NOMO-1 treated with DMSO at 0.1 percent for 48 hours (cell line): ENCODE measurements around the gene AIG1.
A peak's percentile ranks its signal among the peaks of the same experiment; 100 is the strongest.
"Not testable (repeated sequence)": the region's sequence is repeated elsewhere in the genome, so short reads cannot be mapped to it uniquely, and the experiment has no call there.

Experiments
- DNase-seq: peaks from one replicate; lab custom pipeline; 2025; ENCODE audit not compliant: unreplicated experiment; lab: John Stamatoyannopoulos, UW

AIG1 gene

DNA sequence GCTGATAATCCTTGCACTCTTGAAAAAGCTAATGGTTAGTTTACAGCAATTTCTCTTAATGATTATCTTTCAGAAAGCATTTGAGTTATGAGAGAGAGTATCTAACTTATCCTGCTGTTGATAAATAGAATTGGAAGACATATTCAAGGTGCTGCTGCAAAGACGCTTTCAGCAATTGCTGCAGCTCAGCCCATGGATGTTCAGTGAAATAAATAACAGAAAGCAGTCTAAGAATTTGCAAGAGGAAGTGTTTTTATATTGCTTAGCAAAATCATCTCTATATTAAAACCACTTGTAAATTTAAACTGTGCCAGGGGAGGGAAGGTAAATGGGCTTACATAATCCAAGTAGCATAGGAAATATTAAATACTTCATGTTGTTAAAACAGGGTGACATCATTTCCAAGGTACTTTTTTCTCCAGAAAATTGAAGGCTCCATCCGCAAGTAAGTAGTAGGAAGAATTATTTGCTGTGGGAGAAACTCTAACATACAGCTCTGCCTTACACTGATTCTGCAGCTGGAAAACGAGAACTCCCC is 201.3 kb downstream of the AIG1 start:
- no peak for DNase-seq

DNA sequence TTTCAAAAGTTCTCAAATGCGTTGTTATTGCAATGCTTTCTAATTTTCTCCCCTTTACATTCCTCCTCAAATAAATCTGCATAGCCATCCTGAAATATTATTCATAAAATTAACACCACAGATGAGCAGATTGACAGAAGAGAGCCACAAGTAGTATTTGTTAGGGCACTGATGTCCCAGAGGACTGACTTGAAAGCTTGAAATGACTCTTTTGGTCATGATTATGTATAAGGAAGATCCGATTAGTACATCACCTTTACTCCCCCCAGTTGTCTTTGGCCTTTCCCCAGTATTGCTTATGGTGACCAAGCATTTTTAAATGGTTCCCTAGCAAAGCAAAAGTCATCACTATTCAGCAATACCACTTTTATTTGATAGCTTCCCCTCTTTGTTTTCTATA is 202.2 kb downstream of the AIG1 start:
- no peak for DNase-seq

DNA sequence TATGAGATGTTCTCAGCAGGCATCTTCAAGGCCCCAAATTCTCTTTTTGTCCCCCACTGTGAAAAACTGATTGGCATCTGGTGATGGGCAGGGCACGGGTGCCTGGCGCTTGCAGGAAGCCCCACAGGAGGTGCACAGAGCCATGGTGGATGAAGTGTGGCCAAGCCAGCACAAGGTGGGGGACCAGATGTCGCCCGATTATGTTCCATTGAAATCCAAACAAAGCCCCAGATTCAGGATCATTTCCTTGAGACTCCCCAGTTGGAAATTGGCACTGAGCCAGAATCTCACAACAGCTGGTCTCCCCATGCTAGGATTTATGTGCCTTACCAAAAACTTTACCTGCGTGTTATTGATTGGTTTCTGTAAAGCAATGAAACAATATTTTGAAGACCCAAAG is 203.7 kb downstream of the AIG1 start:
- DNase-seq: no peak

GRCh38 chr6:143264986-143265764 is 204.5 kb downstream of the AIG1 start:
- DNase-seq: no peak

GRCh38 chr6:143267760-143268159 is 207.1 kb downstream of the AIG1 start:
- no peak for DNase-seq

- no peak for DNase-seq
These were observed 207.8 kb downstream of the AIG1 start for GRCh38 chr6:143268439-143268838.

DNA sequence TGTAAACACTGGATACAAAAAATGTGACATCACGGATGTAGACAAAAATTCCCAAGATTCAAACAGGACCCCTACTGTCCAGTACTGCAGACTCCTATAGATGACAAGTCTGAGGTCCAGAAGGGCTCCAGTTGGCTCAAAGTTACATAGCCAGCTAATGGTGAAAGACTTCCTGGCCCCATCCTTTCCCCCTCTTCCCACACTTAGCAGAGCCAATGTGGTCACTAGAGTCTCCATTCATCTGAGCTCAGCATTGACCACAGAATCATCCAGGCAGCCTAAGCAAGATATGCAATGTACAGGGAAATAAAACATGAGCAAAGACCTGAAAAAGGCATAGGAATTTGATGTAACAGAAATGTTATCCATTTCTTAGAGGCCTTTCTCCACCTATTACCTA is 209.3 kb downstream of the AIG1 start:
- DNase-seq: no peak

DNA sequence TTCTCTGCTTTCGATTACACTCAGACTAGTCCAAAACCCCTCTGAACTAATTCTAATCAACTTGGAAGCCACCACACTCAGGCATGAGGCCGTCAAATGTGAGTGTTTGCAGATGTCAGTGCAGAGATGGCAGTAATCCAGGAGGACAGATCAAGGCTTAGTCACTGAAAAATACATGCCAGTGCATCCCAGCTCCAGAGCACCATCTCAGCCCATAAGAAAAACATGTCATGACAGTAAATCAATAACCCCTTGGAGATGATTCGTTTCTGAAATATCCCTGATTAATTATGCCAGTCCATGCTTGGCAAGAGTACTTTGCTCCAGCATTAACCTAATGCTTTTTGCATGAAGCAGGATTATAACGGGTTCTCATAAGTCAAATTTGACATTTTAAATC is 210.3 kb downstream of the AIG1 start:
- no peak for DNase-seq

GRCh38 chr6:143276436-143276835 is 215.7 kb downstream of the AIG1 start:
- DNase-seq: peak; percentile 72

- DNase-seq: no peak
These were observed 218.7 kb downstream of the AIG1 start for GRCh38 chr6:143279385-143279784.

- DNase-seq: no peak
These were observed 223.4 kb downstream of the AIG1 start for GRCh38 chr6:143283887-143284645.

DNA sequence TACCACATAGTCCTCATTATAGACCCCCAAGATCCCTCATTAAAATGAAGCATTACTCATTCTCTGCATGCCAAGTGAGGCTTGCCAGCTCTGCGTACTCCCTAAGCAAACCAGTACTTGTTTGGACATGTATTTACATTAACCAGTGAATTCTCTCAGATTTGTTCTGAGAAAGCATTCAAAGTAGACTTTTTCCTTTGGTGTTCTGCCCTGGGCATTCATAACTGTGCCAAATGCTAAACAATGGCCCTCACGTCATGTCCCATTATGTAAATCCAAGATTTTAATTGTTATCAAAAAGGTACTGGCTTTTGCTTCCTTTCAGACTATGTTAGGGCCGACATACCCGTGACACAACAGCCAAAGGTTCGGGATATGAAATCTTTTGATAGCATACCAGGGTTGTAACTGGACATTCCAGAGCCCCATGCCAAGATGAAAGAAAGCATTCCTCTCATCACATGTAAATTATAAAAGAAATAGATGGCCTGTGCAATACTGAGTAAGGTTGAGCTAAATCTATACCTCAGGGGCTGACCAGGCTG is 225.6 kb downstream of the AIG1 start:
- DNase-seq: no peak

GRCh38 chr6:143288923-143289322 is 228.2 kb downstream of the AIG1 start:
- no peak for DNase-seq

DNA sequence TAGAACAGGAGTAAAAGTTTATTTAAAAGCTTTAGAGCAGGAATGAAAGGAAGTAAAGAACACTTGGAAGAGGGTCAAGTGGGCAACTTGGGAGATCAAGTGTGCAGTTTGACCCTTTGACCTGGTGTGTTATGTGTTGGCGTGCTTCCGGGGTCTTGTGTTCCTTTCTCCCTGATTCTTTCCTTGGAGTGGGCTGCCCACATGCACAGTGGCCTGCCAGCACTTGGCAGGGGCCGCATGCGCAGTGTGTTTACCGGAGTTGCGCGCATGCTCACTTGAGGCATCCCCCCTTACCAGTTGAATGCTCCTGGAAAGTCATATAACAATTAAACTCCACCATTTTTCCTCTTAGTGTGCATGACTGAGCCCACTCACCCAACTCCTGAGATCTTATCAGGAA is 229.5 kb downstream of the AIG1 start:
- DNase-seq: no peak

GRCh38 chr6:143293523-143293922 is 232.8 kb downstream of the AIG1 start:
- DNase-seq: no peak

- DNase-seq: no peak
These were observed 233.7 kb downstream of the AIG1 start for GRCh38 chr6:143294265-143294860.

GRCh38 chr6:143295932-143296331 is 235.2 kb downstream of the AIG1 start:
- DNase-seq: no peak

DNA sequence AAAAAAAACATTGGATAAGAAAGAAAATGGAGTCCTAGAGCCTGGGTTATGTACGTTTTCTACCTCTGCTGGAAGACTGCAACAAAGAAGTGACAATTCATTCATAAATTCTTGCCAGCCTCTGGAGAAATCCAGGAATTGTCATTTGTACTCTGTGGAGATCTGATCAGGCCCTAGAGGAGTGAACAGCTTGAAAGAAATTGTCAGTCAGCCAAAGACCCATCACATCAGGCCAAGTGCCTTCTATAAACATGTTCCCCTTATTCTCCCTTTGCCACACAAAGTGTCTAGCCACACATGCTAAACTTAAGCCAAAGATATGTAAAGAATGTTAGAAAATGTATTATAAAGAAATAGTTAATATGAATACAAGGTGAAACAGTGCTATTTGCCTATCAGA is 237.4 kb downstream of the AIG1 start:
- DNase-seq: no peak

DNA sequence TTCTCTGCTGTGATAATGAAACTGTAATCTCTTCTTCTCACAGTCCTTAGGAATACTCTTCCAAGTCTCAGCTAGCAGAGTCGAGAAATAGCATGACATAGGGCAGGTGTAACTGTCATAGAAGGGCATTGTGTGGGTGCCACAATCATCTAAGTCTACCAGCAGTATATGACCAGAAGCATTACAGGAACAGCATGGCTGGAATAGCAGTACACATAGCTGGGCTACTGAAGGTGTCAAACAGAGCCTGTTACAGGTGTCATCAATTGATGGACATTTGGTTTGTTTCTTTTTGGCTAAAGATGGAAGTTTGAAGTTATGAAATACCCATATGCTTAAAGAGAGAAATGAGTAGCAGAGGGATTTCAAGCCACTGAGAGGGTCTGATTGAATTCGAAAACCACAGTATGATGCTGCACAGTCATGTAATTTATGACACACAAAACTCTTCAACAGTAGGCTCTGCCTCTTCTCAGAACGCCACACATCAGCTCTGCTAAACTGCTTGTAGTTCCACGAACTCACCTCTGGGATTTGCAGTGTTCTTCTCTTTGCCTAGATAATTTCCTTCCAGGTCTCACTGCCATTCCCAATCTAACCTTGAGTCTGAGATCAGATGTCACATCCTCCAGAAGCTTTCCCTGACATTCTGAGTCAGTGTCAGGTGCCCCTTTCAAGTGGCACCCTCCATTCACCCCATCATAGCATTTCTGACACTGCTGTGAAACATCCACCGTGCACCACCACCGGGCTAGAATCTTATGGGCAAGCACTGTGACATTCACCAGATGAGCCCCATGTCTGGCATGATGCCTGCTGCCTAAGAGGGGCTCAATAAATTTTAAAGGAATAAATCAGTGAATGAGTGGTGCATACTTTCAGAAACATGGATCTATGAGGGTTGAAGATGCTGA is 238.8 kb downstream of the AIG1 start:
- DNase-seq: no peak

- no peak for DNase-seq
These were observed 240.5 kb downstream of the AIG1 start for GRCh38 chr6:143301188-143301587.

- not testable (repeated sequence) for DNase-seq
These were observed 247.1 kb downstream of the AIG1 start for GRCh38 chr6:143307760-143308159.
